ENCODE measurements around the gene TRABD2A.

TRABD2A gene

DNA sequence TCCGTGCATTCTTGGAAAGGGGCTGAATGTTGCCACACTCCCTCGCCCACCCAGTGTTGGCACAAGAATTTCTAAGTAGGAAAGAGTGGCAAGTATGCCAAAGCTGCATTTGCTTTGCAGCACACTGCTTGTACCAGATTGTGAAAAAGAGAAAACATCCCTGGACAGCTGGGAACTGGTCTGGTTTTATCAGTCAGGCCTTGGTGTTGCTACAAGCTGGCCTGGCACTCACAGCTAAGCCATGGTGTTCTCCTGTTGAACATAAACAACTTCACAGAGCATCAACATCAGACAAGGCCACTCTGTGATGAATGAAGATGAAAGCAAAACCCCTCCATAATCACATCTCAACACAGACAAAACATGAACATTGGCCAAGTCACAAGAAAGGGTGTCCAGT lies 4.2 kb upstream of the TRABD2A start:
- H3K4me3 ChIP-seq (ENCODE audit: low read depth, low read length) = no peak overlapping the region
- DNase-seq (ENCODE audit: low read depth) = no peak
- TF ChIP-seq, protein P1, sequence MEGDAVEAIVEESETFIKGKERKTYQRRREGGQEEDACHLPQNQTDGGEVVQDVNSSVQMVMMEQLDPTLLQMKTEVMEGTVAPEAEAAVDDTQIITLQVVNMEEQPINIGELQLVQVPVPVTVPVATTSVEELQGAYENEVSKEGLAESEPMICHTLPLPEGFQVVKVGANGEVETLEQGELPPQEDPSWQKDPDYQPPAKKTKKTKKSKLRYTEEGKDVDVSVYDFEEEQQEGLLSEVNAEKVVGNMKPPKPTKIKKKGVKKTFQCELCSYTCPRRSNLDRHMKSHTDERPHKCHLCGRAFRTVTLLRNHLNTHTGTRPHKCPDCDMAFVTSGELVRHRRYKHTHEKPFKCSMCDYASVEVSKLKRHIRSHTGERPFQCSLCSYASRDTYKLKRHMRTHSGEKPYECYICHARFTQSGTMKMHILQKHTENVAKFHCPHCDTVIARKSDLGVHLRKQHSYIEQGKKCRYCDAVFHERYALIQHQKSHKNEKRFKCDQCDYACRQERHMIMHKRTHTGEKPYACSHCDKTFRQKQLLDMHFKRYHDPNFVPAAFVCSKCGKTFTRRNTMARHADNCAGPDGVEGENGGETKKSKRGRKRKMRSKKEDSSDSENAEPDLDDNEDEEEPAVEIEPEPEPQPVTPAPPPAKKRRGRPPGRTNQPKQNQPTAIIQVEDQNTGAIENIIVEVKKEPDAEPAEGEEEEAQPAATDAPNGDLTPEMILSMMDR (IDR thresholded peaks at IDR 0.05; ENCODE audit: low read depth, low read length) = no peak
- TF ChIP-seq, protein P2, sequence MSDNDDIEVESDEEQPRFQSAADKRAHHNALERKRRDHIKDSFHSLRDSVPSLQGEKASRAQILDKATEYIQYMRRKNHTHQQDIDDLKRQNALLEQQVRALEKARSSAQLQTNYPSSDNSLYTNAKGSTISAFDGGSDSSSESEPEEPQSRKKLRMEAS (IDR thresholded peaks at IDR 0.05; ENCODE audit: low read depth, low read length) = no peak
- TF ChIP-seq POLR2A (IDR thresholded peaks at IDR 0.05; ENCODE audit: extremely low read depth, insufficient read length) (no peak), MYC (IDR thresholded peaks at IDR 0.05; ENCODE audit: low read depth, low read length) (no peak)

DNA sequence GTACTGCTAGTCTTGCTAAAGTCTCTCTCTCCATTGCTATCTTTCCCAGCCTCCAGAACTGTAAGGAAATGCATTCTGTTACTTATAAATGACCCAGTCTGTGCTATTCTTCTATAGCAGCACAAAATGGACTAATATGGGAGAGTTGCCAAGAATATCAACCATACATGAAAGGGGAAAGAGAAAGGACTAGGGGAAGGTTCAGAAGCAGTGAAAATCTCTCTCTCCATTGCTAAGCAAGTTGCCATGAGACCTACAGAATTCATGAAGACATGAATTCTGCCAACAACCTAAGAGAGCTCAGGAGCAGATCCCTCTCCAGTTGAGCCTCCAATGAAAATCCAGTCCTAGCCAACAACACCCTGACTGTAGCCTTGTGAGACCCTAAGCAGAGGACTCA lies 3.6 kb upstream of the TRABD2A start:
- TF ChIP-seq MYC (IDR thresholded peaks at IDR 0.05; ENCODE audit: low read depth, low read length) (no peak), POLR2A (IDR thresholded peaks at IDR 0.05; ENCODE audit: extremely low read depth, insufficient read length) (no peak)
- TF ChIP-seq, protein P2 (IDR thresholded peaks at IDR 0.05; ENCODE audit: low read depth, low read length) = no peak
- no peak overlapping the region for H3K4me3 ChIP-seq (ENCODE audit: low read depth, low read length)
- no peak for DNase-seq (ENCODE audit: low read depth)

DNA sequence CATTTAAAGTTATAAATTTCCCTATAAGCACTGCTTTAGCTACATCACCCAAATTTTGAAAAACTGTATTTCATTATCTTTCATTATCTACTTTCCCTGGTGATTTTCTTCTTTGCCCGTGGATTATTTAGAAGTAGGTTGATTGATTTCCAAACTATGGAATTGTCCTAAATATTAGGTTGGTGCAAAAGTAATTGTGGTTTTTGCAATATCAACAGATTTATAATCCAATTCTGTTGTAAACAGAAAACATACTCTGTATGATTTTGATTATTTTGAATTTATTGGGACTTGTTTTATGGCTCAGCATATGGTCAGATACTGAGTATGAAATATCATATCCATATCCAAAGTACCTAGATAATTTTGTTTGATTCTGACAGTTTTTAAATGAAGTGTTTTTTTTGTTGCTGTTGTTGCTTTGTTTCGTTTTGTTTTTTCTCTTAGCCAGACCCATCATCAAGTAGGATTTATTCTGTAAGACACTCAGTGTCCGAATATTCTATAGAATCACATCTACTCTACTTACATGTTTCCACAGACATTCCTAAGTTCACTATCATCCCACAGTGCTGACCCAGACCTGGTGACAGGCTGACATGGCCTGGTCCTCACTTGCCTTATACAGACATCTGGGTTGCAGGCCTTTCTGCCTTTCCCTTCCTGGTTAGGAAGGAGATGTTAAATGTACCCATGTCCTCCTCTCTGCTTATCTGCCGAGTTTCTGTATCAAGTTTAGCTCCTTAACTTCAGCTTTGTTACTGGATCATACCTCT lies 2.1 kb upstream of the TRABD2A start:
- TF ChIP-seq POLR2A (IDR thresholded peaks at IDR 0.05; ENCODE audit: extremely low read depth, insufficient read length) (no peak), MYC (IDR thresholded peaks at IDR 0.05; ENCODE audit: low read depth, low read length) (no peak)
- TF ChIP-seq, protein P1 (IDR thresholded peaks at IDR 0.05; ENCODE audit: low read depth, low read length) = no peak
- TF ChIP-seq, protein P2 (IDR thresholded peaks at IDR 0.05; ENCODE audit: low read depth, low read length) = no peak
- no peak overlapping the region for H3K4me3 ChIP-seq (ENCODE audit: low read depth, low read length)
- no peak for DNase-seq (ENCODE audit: low read depth)

DNA sequence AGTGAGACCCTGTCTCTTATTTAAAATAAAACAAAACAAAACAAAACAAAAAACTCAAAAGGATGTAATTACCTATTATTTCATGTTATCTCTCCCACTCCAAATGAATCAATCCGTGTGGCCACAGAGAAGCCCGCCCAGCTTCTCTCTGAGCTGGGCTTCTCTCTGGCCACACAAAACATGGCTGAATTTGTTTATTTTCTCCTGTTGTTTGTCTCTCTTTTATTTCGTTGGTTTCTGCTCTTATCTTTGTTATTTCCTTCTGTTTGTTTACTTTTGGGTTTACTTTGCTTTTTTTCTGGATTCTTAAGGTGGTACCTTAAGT lies 1.5 kb upstream of the TRABD2A start:
- TF ChIP-seq MYC (IDR thresholded peaks at IDR 0.05; ENCODE audit: low read depth, low read length) (no peak), POLR2A (IDR thresholded peaks at IDR 0.05; ENCODE audit: extremely low read depth, insufficient read length) (no peak)
- TF ChIP-seq, protein P2 (IDR thresholded peaks at IDR 0.05; ENCODE audit: low read depth, low read length) = no peak
- TF ChIP-seq, protein P1 (IDR thresholded peaks at IDR 0.05; ENCODE audit: low read depth, low read length) = no peak
- no peak for DNase-seq (ENCODE audit: low read depth)
- H3K4me3 ChIP-seq (ENCODE audit: low read depth, low read length) = no peak overlapping the region

DNA sequence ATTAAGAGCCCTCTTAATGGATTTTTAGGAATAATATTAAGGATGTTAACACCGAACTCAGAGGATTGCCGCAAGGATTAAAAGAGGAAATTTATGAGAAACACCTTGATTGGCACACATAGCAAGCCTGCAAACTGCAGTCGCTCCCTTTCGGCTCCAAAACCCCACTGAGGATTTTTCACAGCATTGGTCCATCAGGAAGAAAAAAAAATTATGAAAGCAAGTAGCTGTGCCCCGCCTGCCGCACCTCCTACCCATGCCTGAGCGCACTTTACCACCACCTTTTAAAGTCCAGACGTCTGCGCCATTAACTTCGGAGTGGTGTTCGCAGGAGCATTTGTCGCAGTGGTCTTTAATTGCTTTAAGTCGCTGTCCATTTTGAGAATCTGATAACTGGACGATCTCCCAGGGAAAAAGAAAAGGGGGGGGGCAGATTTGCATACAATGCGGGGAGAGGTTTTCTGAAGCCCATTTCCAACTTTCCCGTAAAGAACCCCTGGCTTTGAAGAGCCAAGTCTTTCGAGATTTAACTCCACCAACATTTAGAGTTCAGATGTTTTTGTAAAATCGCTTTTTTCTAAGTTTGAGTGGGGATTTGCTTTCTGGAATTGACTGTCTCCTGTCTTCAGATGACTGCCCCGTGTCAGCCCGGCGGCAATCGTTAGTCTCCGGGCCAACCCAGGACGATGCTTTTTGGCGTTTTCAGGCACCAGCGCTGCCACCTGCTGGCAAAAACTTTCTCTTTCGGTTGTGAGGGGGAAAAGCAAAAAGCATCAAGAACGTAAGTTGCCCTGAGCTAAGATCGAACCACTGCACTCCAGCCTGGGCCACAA lies 913 bp upstream of the TRABD2A start:
- TF ChIP-seq, protein P2 (IDR thresholded peaks at IDR 0.05; ENCODE audit: low read depth, low read length) = peak; percentile 37; the same call in 1 of the 2 replicates
- TF ChIP-seq POLR2A (IDR thresholded peaks at IDR 0.05; ENCODE audit: extremely low read depth, insufficient read length) (no peak), MYC (IDR thresholded peaks at IDR 0.05; ENCODE audit: low read depth, low read length) (no peak)
- TF ChIP-seq, protein P1 (IDR thresholded peaks at IDR 0.05; ENCODE audit: low read depth, low read length) = peak; percentile 83
- peak; percentile 87 for DNase-seq (ENCODE audit: low read depth)
- peak overlapping the region; percentile 40 for H3K4me3 ChIP-seq (ENCODE audit: low read depth, low read length)

DNA sequence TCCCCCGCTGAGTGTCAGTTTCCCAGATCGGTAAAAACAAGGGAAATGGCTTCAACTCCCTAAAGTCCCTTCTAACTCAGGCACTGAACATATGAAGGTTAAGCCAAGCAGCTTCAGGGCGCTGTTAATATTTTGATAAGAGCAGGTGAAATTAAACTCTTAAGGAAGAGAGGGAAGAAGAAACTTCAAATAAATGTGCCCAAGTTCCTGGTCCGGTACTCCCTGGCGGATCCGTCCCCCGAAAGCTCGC lies 564 bp downstream of the TRABD2A start:
- no peak for DNase-seq (ENCODE audit: low read depth)
- TF ChIP-seq, protein P2 (IDR thresholded peaks at IDR 0.05; ENCODE audit: low read depth, low read length) = no peak
- TF ChIP-seq POLR2A (IDR thresholded peaks at IDR 0.05; ENCODE audit: extremely low read depth, insufficient read length) = no peak
- TF ChIP-seq, protein P1 (IDR thresholded peaks at IDR 0.05; ENCODE audit: low read depth, low read length) = no peak
- TF ChIP-seq MYC (IDR thresholded peaks at IDR 0.05; ENCODE audit: low read depth, low read length) = no peak
- no peak overlapping the region for H3K4me3 ChIP-seq (ENCODE audit: low read depth, low read length)
